HuH-7.5 (cell line): ENCODE measurements around the gene WWOX.
A peak's percentile ranks its signal among the peaks of the same experiment; 100 is the strongest.

Source experiments
- DNase-seq: peaks from one replicate; pipeline ENCODE4 v3.0.0; 2011; ENCODE audit warnings: low spot score

WWOX gene

DNA sequence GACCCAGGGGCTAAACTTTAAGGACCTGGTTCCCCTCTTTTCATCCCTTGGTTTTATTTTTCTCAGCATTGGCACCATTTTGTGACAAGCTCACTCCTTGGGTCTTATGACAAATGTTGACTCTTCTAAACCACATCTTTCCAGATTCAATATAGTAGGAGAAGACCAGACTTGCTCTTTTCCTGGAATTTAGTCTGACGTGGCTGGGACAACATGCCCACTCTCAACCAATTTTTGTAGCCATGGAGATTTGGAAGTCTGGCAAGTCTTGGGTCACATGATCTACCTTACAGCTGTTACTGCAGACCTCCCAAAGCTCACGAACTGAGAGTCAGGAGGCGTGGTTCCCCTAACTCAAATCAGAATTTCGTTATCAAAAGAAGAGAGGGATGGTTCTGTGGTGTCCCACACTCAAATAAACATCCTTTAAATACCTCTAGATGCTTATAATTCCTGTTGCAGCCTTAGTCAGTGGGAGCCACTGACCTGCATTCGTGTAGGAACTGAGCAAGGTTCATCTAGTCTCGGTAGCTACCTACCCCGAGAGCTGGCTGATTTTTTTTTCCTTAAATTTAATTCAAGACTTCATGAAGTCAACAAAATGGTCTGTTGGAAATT lies 817.6 kb downstream of the WWOX start:
- no peak for DNase-seq

DNA sequence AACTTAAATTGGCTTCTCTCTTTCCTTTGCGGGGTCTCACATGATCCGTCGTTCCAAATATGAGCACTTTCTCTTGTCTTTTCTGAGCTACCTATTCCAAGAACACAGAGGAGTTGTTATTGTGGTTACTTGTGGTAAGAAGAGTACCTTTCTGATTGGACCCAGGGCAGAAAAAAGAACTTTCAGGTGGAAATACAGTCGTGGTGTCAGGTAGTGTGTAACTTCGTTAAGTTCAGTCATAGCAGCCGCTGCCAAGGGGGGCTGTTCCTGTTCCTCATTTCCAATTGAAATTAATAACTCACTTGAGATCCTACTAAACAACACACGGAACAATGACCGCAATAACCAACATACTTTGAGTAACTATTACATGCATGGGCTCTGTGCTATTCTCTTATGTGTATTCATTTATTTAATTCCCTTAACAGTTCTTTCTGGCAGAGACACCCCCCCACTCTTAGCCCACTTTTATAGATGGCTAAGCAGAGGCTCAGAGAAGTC lies 819.4 kb downstream of the WWOX start:
- no peak for DNase-seq

DNA sequence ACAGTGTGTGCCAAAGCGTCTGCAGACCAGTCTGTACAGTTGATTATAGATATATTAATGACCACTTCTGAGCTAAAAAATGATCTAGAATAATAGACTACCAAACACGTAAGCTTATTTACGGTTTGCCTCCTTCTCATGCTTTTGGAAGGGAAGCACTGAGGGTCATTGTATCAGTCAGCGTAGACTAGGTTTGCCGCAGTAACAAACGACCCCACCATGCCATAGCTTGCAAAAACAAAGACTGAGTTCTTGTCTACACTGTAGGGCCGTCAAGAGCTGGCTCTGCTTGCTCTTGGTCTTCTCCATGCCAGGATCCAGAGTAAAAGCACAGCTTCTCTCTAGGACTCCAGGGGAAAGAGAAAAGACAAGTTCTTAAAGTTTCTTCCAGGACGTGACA lies 820.4 kb downstream of the WWOX start:
- DNase-seq, result no peak

DNA sequence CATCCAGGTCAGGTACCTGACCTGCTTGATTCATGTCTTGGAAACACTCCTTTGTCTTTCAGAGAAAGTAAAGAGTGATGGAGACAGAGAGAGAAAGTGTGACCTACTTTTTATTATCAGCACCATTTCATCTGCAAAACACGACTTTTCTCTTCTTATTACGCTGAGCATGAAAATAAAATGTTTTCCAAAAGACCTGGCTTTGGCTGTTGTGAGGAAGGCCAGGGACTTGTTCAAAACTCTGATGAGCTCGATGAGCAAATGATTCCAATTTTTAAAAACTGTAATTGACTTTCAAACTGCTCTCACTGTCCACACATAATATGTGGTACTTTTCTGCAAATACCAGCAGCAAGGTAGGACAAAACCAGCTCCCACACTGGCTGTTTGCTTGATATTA lies 821.2 kb downstream of the WWOX start:
- no peak for DNase-seq

DNA sequence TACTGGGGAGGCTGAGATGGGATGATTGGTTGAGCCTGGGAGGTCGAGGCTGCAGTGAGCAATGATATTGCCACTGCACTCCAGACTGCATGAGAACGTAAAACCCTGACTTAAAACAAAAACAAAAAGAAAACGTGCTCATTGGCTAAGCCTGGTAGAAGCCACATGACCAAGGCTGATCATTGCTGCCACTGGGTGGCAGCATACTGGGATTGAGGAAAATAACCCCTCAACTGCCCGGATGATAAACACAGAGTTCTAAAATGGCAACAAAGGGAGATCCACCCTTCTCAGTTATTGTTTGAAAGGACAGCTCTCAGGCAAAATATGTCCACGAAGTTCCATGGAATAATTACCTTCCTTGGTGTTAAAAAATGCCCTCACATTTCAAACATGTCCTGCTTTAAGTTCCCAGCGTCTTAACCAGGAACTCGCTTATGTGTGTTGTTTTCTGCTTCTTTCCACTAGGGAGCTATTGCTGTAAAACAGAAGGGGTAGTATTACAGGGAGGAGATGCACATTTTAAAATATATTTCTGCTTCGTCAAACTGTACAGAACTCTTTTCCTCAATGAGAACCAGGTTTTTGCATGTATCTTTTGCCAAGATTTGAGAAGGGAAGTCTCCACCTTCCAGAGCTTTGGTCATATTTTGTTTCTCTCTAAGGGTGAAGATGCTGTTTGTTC lies 825.8 kb downstream of the WWOX start:
- DNase-seq, result peak; percentile 61

DNA sequence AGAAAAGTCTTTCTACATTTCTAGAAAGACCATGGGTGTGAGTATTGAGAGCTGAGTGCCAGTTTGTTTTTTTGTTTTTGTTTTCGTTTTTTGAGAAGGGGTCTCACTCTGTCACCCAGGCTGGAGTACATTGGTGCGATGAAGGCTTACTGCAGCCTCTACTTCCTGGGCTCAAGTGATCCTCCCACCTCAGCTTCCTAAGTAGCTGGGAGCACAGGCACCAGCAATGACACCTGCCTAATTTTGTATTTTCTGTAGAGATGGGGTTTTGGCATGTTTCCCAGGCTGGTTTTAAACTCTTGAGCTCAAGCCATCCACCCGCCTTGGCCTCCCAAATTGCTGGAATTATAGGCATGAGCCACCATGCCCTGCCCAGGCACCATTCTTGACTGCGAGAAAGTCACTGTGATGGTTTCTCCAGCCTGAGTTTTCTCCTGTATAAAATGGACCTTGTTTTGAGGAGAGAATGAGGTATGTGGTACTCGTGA lies 827.3 kb downstream of the WWOX start:
- no peak for DNase-seq

DNA sequence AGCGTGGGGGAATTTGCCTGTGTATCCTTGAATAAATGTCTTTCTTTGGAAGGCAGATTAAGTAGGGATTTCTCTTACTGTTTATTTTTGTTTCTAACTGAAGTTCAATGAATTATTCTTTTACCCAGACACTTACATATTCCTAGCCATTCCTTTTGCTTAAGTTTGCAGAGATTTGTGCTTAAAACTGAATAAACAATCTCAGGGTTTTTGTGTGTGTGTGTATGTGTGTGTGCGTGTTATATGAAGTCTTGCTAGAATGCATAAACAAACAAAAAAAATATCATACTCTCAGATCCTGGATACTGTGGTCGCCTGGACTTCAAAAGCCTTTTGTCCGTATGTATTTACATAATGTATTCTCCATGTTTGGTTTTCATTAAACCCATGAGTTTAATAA lies 828.3 kb downstream of the WWOX start:
- no peak for DNase-seq

DNA sequence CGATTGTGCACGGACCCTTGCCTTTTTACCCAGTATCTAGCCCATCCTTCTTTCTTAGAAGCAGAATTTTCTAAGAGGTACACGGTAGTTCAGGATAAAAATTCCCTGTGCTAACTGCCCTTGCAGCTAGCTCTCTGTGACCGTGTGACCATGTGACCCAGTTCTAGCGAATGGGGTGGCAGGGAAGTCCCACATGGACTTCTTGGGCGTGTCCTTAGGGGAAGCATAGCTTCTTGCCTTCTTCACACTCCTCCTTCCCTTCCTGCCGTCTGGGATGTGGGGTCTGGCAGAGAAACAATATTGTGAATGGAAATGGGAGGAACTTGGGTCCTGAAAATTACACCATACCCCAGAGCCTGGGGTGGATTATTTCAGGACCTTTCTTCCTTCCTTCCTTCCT lies 830.4 kb downstream of the WWOX start:
- no peak for DNase-seq

DNA sequence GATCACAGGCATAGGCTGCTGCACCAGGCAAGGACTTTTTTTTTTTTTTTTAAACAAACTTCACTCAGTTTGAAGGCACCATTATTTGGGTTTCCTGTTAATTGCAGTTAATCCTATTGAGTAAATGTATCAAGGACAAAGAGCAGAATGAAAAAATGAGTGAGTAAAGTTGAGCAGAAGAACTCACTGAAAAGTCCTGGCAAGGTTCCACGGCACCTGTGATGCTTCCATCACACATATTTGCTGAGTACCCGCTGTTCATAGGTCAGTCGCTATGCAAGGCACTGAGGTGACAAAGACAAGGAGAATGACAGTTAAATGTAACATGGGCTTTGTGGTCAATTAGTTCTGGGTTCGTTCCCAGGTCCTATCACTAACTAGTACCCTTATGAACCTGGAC lies 831.1 kb downstream of the WWOX start:
- DNase-seq, result no peak

DNA sequence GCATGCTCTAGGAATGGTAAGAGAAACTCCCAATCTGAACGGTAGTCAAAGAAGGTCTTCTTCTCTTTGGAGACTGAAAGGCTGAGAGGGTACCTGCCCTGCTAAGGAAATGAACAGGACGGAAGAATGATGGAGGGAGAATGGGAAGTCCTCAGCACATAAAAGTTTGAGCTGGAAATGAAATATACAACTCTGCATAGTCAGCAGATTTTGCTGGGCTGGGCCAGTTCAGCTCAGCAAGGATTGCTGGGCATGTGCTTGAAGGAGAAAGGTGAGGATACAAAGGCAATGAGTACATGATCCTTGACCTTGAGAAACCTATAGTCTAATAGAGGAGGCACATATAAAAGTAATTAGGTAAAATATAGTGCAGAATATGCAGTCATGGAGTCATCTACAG lies 831.8 kb downstream of the WWOX start:
- no peak for DNase-seq

DNA sequence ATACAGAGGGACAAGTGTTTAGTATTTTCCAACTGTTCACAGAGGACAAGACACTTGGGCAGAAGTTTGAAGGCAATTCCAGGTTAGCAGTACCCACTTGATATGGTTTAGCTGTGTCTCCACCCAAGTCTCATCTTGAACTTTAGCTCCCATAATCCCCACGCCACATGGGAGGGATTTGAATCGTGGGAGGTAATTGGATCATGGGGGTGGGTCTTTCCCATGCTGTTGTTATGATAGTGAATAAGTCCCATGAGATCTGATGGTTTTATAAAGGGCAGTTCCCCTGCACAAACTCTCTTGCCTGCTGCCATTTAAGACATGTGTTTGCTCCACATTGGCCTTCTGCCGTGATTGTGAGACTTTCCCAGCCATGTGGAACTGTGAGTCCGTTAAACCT lies 832.2 kb downstream of the WWOX start:
- no peak for DNase-seq

DNA sequence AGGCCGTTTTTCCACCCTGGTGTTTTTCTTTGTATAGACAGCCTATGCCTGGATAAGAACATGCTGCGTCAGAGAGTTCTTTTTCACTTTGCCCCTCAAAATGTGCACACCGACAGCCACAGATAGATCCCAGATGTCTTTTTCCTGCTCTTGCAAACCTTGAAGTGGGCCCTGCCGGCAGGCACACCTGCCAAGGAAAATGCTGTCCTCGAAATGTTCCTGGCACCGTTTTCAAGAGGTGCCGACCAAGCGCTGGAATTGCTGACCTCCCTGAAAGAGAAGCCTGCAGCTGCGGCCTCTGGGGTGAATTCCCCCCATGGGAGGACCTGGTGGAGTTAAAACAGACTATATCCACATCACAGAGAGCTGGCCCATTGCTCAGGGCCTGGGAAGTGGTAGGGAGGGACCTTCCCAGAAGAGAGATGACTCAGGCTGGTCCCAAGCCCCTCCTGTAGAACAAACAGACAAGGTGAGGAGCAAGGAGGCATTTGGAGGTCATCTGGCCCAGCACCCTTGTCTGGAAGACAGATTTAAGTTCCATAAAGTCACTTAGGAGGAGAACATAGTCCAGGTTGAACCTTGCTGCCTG lies 833.0 kb downstream of the WWOX start:
- DNase-seq, result no peak

DNA sequence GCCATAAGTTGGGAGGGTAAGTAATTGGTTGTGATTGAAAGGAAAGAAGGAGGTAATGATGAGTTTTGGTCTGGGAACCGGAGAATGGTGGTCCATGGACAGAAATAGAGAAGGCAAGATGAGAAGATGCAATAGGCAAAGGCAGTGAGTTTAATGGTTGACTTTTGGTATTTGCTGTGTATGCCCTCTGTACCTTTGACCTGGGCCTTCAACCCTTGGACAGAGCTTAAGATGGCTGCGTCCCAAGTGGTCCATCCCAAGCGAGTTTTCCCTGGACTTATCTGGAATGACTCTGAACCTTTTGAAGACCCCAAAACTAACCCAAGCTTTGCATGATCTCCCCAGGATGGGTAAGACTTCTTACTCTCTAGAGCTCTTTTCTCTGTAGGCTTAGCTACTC lies 836.6 kb downstream of the WWOX start:
- no peak for DNase-seq

DNA sequence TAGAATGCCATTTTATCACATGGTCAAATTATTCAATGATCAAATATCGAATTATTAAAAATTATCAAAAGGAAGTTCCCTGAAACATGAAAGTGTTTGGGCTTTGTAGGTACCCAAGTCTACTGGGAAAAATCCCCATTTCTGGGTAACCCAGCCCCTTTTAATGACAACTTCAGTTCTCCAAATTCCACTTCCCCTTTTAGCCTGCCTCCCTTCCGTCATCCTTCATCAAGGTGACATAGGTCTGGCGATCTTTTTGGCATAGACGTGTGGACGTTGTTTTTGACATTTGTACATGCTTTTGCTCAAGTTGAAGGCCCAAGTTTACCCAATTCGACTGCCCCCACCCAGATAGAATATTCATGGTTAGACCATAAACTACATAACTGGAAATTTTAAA lies 840.1 kb downstream of the WWOX start:
- no peak for DNase-seq

DNA sequence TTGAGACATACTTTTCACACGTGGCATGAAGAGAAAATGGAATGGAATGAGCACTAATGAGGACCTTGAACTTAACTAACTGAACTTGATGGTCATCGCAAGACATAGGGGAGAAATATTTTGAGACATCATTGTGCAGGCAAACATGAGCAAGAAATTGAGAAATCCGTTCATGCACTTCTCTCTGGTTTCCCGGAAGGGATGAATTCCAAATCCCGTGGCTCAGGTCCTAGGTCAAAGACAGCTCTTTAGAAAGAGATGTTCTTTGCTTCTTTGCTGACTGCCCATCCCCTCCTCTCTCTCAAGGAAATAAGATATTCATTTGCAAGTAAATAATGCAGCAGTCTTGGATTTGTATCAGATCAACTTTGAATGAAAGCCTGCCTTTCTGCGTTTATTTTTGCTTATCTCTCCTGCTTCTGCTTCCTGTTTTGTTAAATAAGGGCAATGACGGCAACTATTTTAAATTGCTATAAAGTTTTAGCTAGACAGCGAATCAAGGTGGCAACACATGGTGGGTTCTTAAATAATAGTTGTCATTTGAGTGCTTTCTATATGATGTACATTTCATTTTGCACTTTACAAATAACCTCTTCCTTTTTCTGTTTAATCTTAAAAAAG lies 843.3 kb downstream of the WWOX start:
- no peak for DNase-seq

DNA sequence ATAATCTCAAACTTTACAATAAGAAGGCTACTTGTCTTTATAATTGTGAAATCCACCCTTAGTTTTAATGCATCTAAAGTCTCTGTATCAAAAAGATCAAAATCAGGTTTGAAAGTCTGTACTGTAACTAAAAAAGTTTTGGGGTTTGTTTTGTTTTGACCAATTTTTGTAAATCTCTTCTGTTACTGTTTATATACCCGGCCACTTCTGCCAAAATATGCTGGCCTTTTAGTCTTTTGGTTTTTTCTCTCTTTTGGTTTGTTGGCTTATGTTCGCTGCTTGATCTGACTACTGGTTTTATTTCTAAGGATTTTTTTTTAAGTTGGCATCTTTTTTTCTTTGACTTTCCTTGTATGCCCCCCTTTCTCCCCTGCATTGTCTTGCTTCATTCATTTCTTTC lies 845.9 kb downstream of the WWOX start:
- no peak for DNase-seq

DNA sequence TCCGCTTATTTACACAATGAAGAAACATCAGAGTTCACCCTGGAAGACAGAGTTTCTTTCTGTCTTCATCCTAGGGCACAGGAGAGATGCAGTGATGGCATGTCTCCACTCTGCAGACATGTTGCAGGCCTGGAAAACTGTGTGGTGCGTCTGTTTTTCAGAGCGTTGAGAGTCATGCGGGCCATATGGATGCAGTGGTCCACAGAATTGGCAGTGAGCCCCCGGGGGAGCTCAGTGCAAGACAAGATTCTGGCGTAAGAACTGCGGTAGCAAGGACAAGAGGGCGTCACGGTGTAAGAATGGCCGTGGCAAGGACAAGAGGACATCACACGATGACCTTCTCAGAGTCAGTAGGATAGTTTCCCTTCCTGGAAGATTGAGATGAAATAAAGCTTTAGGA lies 847.1 kb downstream of the WWOX start:
- DNase-seq, result no peak

DNA sequence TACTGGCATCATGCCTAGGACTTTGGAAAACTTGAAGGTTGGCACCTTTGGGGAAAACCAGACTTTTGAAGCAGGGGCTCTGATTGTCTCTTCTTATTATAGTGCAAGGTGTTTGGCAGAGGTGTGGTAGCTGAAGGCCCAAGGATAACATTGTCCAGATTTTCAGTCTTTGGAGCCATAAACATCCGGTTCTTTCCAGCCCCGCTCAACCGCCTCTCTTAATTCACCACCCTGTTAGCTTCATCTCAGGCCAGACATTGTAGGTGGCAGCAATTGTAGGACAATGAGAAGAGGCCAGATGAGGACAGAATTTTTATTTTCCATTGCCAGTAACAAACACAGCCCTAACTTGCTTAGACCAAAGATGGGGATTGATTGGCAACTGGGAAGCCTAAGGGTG lies 851.3 kb downstream of the WWOX start:
- no peak for DNase-seq

DNA sequence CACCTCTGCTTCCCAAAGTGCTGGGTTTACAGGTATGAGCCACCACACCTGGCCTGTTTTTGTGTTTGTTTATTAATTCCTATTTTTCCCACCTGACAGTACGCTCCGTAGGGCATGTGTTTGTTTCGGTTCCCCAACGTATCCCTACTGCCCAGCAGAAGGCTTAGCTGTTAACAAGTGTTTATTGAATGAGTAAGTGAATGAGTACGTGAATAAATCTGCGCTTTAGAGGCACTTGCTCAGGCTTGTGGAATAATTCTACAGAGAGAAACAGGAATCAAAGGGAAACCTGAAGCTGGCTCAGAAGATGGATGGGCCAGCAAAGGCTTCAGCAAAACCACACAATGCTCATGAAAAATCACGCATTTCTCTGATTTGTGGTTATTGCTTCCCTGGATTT lies 853.2 kb downstream of the WWOX start:
- no peak for DNase-seq

DNA sequence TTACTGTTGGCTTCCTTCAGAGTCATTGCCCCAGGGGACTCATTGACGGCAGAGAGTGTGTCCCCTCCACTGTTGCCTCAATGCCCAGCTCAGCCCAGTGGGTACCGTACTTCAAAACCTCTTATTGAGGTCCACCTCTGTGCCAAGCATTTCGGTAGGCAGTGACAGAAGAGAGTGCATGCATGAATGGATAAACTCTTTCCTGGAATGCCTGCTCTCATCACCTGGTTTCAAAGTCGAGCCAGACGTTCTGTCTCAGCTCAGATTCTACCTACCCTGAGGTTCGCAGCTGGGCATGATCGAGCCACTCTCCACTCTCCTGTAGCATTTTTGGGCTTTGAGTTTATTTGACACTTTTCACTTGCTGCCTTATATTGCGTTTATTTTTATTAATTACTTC lies 854.1 kb downstream of the WWOX start:
- no peak for DNase-seq

DNA sequence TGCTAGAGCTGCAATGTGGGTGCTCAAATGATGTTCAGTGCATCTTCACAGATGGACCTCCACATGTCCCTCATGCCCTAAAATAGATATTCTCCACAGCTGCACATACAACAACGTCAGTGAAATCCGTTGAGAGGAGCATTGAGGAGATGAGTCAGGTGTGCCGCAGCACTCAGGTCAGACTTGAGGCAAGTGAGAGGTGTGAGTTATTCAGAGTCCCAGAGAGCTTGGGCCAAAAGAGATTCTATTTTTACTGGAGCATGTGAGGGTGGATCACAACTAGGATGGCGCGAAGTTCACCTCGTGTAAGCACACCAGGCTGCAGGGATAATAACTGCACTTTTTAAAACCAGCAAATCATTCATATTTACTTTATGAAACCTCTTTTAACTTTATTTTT lies 855.8 kb downstream of the WWOX start:
- DNase-seq, result no peak

DNA sequence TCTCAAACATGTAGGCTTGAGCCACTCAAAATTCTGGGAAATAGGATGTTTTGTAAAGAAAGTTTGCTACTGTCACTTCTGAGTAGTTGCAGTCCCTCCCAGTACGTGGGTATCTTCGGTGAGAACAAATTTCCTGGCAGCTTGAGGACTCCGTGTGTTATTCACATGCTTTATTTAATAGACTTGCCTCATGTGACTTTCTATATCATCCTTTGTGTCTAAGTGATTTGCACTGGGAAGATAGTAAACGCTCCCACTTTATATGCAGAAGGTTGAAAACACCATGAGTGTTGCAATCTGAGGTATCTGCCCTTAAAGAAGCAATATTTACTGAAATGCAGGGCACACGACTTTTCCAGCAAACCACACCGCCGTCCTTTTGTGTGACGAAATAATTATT lies 857.4 kb downstream of the WWOX start:
- DNase-seq, result no peak
